Esophagus muscularis mucosa (tissue), 4 donors: ENCODE data around the gene TNFSF12.

Source experiments
- EP300 ChIP-seq: sonication (generic); formaldehyde crosslinking; IDR thresholded peaks from one replicate; pipeline ENCODE4 v1.6.1; 2017; ENCODE audit warnings: antibody characterized with exemption
- POLR2A ChIP-seq: fragments of 450-650 bp; IDR thresholded peaks from one replicate; pipeline ENCODE4 v1.6.1; 2017; ENCODE audit warnings: antibody characterized with exemption, moderate library complexity, mild to moderate bottlenecking, low read depth
- TF ChIP-seq, protein P1 (sequence below), 3 experiments: fragments of 200-600 bp in 2 of 3; fragments of 450-650 bp in 1 of 3; sonication (generic) in 2 of 3; IDR thresholded peaks; one replicate each; pipeline ENCODE4 v1.5.1; 2017 to 2019; ENCODE audit warnings: antibody characterized with exemption in 3 of 3, mild to moderate bottlenecking in 2 of 3, moderate library complexity in 1 of 3

GRCh38 chr17:7555320-7555948 is 6.6 kb downstream of the TNFSF12 start:
- TF ChIP-seq POLR2A (no peak), EP300 (no peak)
- TF ChIP-seq, protein P1, sequence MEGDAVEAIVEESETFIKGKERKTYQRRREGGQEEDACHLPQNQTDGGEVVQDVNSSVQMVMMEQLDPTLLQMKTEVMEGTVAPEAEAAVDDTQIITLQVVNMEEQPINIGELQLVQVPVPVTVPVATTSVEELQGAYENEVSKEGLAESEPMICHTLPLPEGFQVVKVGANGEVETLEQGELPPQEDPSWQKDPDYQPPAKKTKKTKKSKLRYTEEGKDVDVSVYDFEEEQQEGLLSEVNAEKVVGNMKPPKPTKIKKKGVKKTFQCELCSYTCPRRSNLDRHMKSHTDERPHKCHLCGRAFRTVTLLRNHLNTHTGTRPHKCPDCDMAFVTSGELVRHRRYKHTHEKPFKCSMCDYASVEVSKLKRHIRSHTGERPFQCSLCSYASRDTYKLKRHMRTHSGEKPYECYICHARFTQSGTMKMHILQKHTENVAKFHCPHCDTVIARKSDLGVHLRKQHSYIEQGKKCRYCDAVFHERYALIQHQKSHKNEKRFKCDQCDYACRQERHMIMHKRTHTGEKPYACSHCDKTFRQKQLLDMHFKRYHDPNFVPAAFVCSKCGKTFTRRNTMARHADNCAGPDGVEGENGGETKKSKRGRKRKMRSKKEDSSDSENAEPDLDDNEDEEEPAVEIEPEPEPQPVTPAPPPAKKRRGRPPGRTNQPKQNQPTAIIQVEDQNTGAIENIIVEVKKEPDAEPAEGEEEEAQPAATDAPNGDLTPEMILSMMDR (IDR thresholded peaks at IDR 0.05), result no peak
